HEK293 (cell line): Measurements from ENCODE around the gene ECM1.
A peak's percentile ranks its signal among the peaks of the same experiment; 100 is the strongest.

Experiments used
- CTCF ChIA-PET: fragments of 350-600 bp; formaldehyde crosslinking; extraction: SDS; loops from one replicate; lab custom pipeline; 2021; ENCODE audit warnings: antibody characterized with exemption; lab: Yijun Ruan, JAX
- POLR2A ChIA-PET: fragments of 300-600 bp; formaldehyde crosslinking; extraction: SDS; loops from one replicate; lab custom pipeline; 2020; ENCODE audit warnings: antibody characterized with exemption, inconsistent platforms; lab: Yijun Ruan, JAX
- H3K27ac ChIP-seq: fragments of 200-500 bp; sonication (Bioruptor generic); 2 replicates; pipeline ENCODE4 v1.5.1; 2014; ENCODE audit warnings: low read depth, low read length, control low read depth, inconsistent platforms; ENCODE audit errors: extremely low read depth
- H3K36me3 ChIP-seq, 2 experiments: fragments of 200-500 bp in 1 of 2; sonication (Bioruptor generic) in 1 of 2; 1 replicate in 1 of 2; 2 replicates in 1 of 2; pipeline ENCODE4 v1.5.1; 2014 to 2017; ENCODE audit warnings: inconsistent platforms in 2 of 2, low read length in 2 of 2; ENCODE audit not compliant: control insufficient read depth in 2 of 2, insufficient read depth in 1 of 2
- H3K4me1 ChIP-seq: fragments of 200-500 bp; sonication (Bioruptor generic); 2 replicates; pipeline ENCODE4 v1.5.1; 2014; ENCODE audit warnings: mild to moderate bottlenecking, low read length, inconsistent platforms; ENCODE audit not compliant: control insufficient read depth, insufficient read depth
- H3K4me3 ChIP-seq: 2 replicates; pipeline ENCODE4 v1.5.1; 2011; ENCODE audit warnings: low read depth, mild to moderate bottlenecking, control low read depth, low read length, moderate library complexity
- H3K9me3 ChIP-seq: fragments of 200-500 bp; sonication (Bioruptor generic); 2 replicates; pipeline ENCODE4 v1.5.1; 2014; ENCODE audit warnings: low read depth, low read length, inconsistent platforms; ENCODE audit not compliant: control insufficient read depth, insufficient read depth
- BCL11B ChIP-seq: fragments of 450-650 bp; formaldehyde crosslinking; IDR thresholded peaks from 2 replicates; pipeline ENCODE4 v1.5.1; 2016; ENCODE audit warnings: low read depth, missing biosample characterization, missing genetic modification characterization
- FEZF1 ChIP-seq: fragments of 450-650 bp; formaldehyde crosslinking; IDR thresholded peaks from 2 replicates; pipeline ENCODE4 v1.5.1; 2016; ENCODE audit warnings: missing biosample characterization, missing genetic modification characterization
- GLI2 ChIP-seq: fragments of 450-650 bp; formaldehyde crosslinking; IDR thresholded peaks from 2 replicates; pipeline ENCODE4; 2017; ENCODE audit warnings: missing biosample characterization, missing genetic modification characterization, low read depth, borderline replicate concordance
- GLI4 ChIP-seq: fragments of 450-650 bp; formaldehyde crosslinking; IDR thresholded peaks from 2 replicates; pipeline ENCODE4 v1.5.1; 2016; ENCODE audit warnings: missing biosample characterization, missing genetic modification characterization
- GLIS2 ChIP-seq: fragments of 450-650 bp; formaldehyde crosslinking; IDR thresholded peaks from 2 replicates; pipeline ENCODE4 v1.5.1; 2016; ENCODE audit warnings: missing biosample characterization, missing genetic modification characterization
- HOXA7 ChIP-seq: sonication (generic); formaldehyde crosslinking; IDR thresholded peaks from 2 replicates; pipeline ENCODE4 v1.8.1; 2022; ENCODE audit warnings: missing genetic modification reagents, borderline replicate concordance
- RBAK ChIP-seq: fragments of 450-650 bp; formaldehyde crosslinking; IDR thresholded peaks from 2 replicates; pipeline ENCODE4 v1.5.1; 2016; ENCODE audit warnings: missing biosample characterization, missing genetic modification characterization
- SCRT1 ChIP-seq: fragments of 450-650 bp; formaldehyde crosslinking; IDR thresholded peaks from 2 replicates; pipeline ENCODE4 v1.5.1; 2016; ENCODE audit warnings: missing biosample characterization, missing genetic modification characterization, borderline replicate concordance
- ZNF157 ChIP-seq: fragments of 450-650 bp; formaldehyde crosslinking; IDR thresholded peaks from 2 replicates; pipeline ENCODE4 v1.5.1; 2016; ENCODE audit warnings: missing biosample characterization, missing genetic modification characterization
- ZNF274 ChIP-seq, 2 experiments: fragments of 200-500 bp in 1 of 2; fragments of 450-650 bp in 1 of 2; sonication (Bioruptor generic) in 1 of 2; formaldehyde crosslinking in 1 of 2; IDR thresholded peaks; 2 replicates each; pipeline versions ENCODE4 v1.5.1 to v1.6.1; 2014 to 2016; ENCODE audit warnings: borderline replicate concordance in 1 of 2, inconsistent platforms in 1 of 2, low read length in 1 of 2, missing biosample characterization in 1 of 2, missing genetic modification characterization in 1 of 2
- ZNF324 ChIP-seq: fragments of 450-650 bp; formaldehyde crosslinking; IDR thresholded peaks from 2 replicates; pipeline ENCODE4 v1.5.1; 2016; ENCODE audit warnings: missing biosample characterization, missing genetic modification characterization
- ZNF37A ChIP-seq: fragments of 450-650 bp; IDR thresholded peaks from 2 replicates; pipeline ENCODE4 v1.5.1; 2018; ENCODE audit warnings: missing biosample characterization, missing genetic modification characterization
- ZNF518A ChIP-seq: fragments of 450-650 bp; formaldehyde crosslinking; conservative IDR thresholded peaks from 2 replicates; pipeline ENCODE4 v1.5.1; 2016; ENCODE audit warnings: low read depth, missing biosample characterization, missing genetic modification characterization
- ZNF529 ChIP-seq: fragments of 450-650 bp; formaldehyde crosslinking; IDR thresholded peaks from 2 replicates; pipeline ENCODE4 v1.5.1; 2017; ENCODE audit warnings: missing genetic modification characterization, missing biosample characterization; ENCODE audit not compliant: insufficient replicate concordance
- ZNF544 ChIP-seq: fragments of 450-650 bp; formaldehyde crosslinking; IDR thresholded peaks from 2 replicates; pipeline ENCODE4 v1.5.0; 2017; ENCODE audit warnings: missing biosample characterization, missing genetic modification characterization
- ZNF585B ChIP-seq: fragments of 450-650 bp; formaldehyde crosslinking; IDR thresholded peaks from 2 replicates; pipeline ENCODE4 v1.5.1; 2016; ENCODE audit warnings: missing biosample characterization, missing genetic modification characterization
- ZNF639 ChIP-seq: fragments of 450-650 bp; formaldehyde crosslinking; IDR thresholded peaks from 2 replicates; pipeline ENCODE4 v1.5.1; 2016; ENCODE audit warnings: missing biosample characterization, missing genetic modification characterization
- ZNF747 ChIP-seq: fragments of 450-650 bp; formaldehyde crosslinking; IDR thresholded peaks from 2 replicates; pipeline ENCODE4 v1.5.1; 2016; ENCODE audit warnings: missing biosample characterization, missing genetic modification characterization
- ZNF830 ChIP-seq: fragments of 450-650 bp; IDR thresholded peaks from 2 replicates; pipeline ENCODE4 v1.5.0; 2018; ENCODE audit warnings: missing biosample characterization, missing genetic modification characterization, low read depth, mild to moderate bottlenecking, moderate library complexity
- TF ChIP-seq, protein P1 (sequence below): fragments of 450-650 bp; formaldehyde crosslinking; IDR thresholded peaks from 2 replicates; pipeline ENCODE4 v1.5.1; 2017; ENCODE audit warnings: missing biosample characterization, missing genetic modification characterization
- TF ChIP-seq, protein P2 (sequence below): fragments of 450-650 bp; formaldehyde crosslinking; optimal IDR thresholded peaks from 2 replicates; pipeline ENCODE3; 2016; ENCODE audit warnings: missing biosample characterization, mild to moderate bottlenecking, missing genetic modification characterization
- TF ChIP-seq, protein P3 (sequence below): fragments of 450-650 bp; formaldehyde crosslinking; IDR thresholded peaks from 2 replicates; pipeline ENCODE4 v1.5.1; 2016; ENCODE audit warnings: missing biosample characterization, missing genetic modification characterization, borderline replicate concordance

Gene ECM1

DNA sequence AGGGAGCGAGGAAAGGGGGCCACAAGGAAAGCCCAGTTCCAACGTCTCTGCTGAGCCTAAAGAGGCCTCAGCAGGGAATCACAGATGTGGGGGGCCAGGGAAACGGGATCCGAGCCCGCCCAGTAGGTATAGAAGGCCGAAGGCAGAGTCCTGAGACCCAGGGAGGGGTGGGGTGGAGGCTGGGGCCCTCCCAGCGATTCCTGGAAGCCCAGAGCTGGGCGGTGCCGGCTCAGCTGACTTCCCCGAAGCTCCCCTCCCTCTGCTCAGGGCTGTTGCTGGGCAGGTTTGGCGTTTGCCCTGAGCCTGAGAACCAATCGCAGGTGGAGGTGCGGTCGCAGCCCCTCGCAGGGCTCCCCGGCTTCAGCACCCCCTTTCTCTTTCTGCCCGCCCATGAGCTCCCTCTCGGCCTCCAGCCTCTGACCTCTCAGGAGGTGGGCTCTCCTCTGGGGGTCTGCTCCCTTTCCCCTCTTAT is 54.1 kb downstream of the ECM1 start (continued):
- TF ChIP-seq ZNF37A (tag by site-specific recombination) (no peak), ZNF585B (tag by site-specific recombination) (no peak), ZNF274 (IDR thresholded peaks at IDR 0.05; ENCODE audit: low read length) (no peak), ZNF274 (tag by site-specific recombination; IDR thresholded peaks at IDR 0.05; ENCODE audit: borderline replicate concordance) (no peak), HOXA7 (CRISPR knock-in tag) (no peak), GLI2 (tag by site-specific recombination) (no peak), ZNF157 (tag by site-specific recombination) (no peak), GLI4 (tag by site-specific recombination) (no peak), ZNF529 (tag by site-specific recombination) (no peak), ZNF830 (tag by site-specific recombination) (no peak), ZNF544 (tag by site-specific recombination) (no peak), ZNF747 (tag by site-specific recombination) (no peak), RBAK (tag by site-specific recombination) (no peak), GLIS2 (tag by site-specific recombination) (peak; percentile 99), ZNF639 (tag by site-specific recombination) (no peak)
- TF ChIP-seq, protein P1, sequence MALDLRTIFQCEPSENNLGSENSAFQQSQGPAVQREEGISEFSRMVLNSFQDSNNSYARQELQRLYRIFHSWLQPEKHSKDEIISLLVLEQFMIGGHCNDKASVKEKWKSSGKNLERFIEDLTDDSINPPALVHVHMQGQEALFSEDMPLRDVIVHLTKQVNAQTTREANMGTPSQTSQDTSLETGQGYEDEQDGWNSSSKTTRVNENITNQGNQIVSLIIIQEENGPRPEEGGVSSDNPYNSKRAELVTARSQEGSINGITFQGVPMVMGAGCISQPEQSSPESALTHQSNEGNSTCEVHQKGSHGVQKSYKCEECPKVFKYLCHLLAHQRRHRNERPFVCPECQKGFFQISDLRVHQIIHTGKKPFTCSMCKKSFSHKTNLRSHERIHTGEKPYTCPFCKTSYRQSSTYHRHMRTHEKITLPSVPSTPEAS (tag by site-specific recombination): no peak
- TF ChIP-seq, protein P2, sequence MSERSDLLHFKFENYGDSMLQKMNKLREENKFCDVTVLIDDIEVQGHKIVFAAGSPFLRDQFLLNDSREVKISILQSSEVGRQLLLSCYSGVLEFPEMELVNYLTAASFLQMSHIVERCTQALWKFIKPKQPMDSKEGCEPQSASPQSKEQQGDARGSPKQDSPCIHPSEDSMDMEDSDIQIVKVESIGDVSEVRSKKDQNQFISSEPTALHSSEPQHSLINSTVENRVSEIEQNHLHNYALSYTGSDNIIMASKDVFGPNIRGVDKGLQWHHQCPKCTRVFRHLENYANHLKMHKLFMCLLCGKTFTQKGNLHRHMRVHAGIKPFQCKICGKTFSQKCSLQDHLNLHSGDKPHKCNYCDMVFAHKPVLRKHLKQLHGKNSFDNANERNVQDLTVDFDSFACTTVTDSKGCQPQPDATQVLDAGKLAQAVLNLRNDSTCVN (tag by site-specific recombination): no peak
- TF ChIP-seq, protein P3, sequence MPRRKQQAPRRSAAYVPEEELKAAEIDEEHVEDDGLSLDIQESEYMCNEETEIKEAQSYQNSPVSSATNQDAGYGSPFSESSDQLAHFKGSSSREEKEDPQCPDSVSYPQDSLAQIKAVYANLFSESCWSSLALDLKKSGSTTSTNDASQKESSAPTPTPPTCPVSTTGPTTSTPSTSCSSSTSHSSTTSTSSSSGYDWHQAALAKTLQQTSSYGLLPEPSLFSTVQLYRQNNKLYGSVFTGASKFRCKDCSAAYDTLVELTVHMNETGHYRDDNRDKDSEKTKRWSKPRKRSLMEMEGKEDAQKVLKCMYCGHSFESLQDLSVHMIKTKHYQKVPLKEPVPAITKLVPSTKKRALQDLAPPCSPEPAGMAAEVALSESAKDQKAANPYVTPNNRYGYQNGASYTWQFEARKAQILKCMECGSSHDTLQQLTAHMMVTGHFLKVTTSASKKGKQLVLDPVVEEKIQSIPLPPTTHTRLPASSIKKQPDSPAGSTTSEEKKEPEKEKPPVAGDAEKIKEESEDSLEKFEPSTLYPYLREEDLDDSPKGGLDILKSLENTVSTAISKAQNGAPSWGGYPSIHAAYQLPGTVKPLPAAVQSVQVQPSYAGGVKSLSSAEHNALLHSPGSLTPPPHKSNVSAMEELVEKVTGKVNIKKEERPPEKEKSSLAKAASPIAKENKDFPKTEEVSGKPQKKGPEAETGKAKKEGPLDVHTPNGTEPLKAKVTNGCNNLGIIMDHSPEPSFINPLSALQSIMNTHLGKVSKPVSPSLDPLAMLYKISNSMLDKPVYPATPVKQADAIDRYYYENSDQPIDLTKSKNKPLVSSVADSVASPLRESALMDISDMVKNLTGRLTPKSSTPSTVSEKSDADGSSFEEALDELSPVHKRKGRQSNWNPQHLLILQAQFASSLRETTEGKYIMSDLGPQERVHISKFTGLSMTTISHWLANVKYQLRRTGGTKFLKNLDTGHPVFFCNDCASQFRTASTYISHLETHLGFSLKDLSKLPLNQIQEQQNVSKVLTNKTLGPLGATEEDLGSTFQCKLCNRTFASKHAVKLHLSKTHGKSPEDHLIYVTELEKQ: no peak

GRCh38 chr1:150562446-150563339 is 54.8 kb downstream of the ECM1 start:
- peaks cover 23% of the 10 kb centered on the region for H3K4me1 ChIP-seq
- H3K9me3 ChIP-seq: no peaks in the 10 kb centered on the region
- H3K27ac ChIP-seq: peak overlapping the region; percentile 96
- peak overlapping the region; percentile 30 for H3K4me3 ChIP-seq
- no peaks in the 10 kb centered on the region for H3K36me3 ChIP-seq
- ChIA-PET CTCF (interaction anchor here (0.6 to 5.1 kb wide), 13 partner anchors 8 to 443 kb away, joined by 3 to 62 read pairs (median 6); partner anchors contain the start of genes CTSK, GOLPH3L, MCL1 and MINDY1), POLR2A (interaction anchor here (0.5 to 8.8 kb wide), 11 partner anchors 11 to 314 kb away, joined by 3 to 272 read pairs (median 4); partner anchors contain the start of genes ADAMTSL4, ARNT, ENSA and GOLPH3L)
- TF ChIP-seq BCL11B (0 out of 2 replicates have a peak, but pooled peaks have one; percentile 17), FEZF1 (tag by site-specific recombination) (peak; percentile 5; the same call in 1 of the 2 replicates), ZNF830 (tag by site-specific recombination) (no peak), ZNF518A (tag by site-specific recombination) (peak; percentile 39; the same call in 1 of the 2 replicates), SCRT1 (tag by site-specific recombination) (0 out of 2 replicates have a peak, but pooled peaks have one; percentile 42), ZNF324 (no peak)
